A549 (cell line): Measurements from ENCODE around the gene CTNNBL1. TPM values are rescaled to one million over a fixed set of nuclear protein-coding genes. Genes with fewer than 3 reads are reported as not detected.

Experiments used
- ATAC-seq, 2 experiments: fragments of 200-7000 bp in 1 of 2; fragments of >200 bp in 1 of 2; cut with Nextera tagmentation in 1 of 2; cut with Tn5 transposase in 1 of 2; 3 replicates each; pipeline versions ENCODE4 v1.8.0 to v1.9.1; 2018 to 2020; ENCODE audit warnings: mild to moderate bottlenecking in 1 of 2, moderate library complexity in 1 of 2
- CTCF ChIA-PET: fragments of 300-600 bp; sonication (Branson Sonifier 250); formaldehyde crosslinking; extraction: SDS; loops from one replicate; lab custom pipeline; 2021; ENCODE audit warnings: antibody characterized with exemption, inconsistent platforms; lab: Yijun Ruan, JAX
- POLR2A ChIA-PET: fragments of 350-600 bp; formaldehyde crosslinking; extraction: SDS; loops from one replicate; lab custom pipeline; 2021; ENCODE audit warnings: antibody characterized with exemption, inconsistent platforms; lab: Yijun Ruan, JAX
- DNase-seq, 2 experiments: peaks; one replicate each; pipeline versions ENCODE4 v3.0.0 to v3.0.0-alpha.2; 2011 to 2016; ENCODE audit warnings: low read depth in 1 of 2, low spot score in 1 of 2
- FAIRE-seq: peaks from 2 replicates; lab custom pipeline; 2011; peaks lifted over from hg19 to GRCh38; lab: Jason Lieb, UNC
- H3K27ac ChIP-seq, 2 experiments: fragments of >200 bp; sonication (Bioruptor Twin); formaldehyde crosslinking; 3 replicates each; pipeline ENCODE4 v1.5.1; 2016 to 2017
- H3K4me1 ChIP-seq: fragments of >200 bp; sonication (Bioruptor Twin); formaldehyde crosslinking; 3 replicates; pipeline ENCODE4 v1.6.1; 2016
- H3K4me2 ChIP-seq: fragments of >200 bp; sonication (Bioruptor Twin); formaldehyde crosslinking; 3 replicates; pipeline ENCODE4 v1.6.1; 2016
- H3K4me3 ChIP-seq: fragments of >200 bp; sonication (Bioruptor Twin); formaldehyde crosslinking; 3 replicates; pipeline ENCODE4 v1.5.1; 2016
- H3K9me3 ChIP-seq: fragments of >200 bp; sonication (Bioruptor Twin); formaldehyde crosslinking; 3 replicates; pipeline ENCODE4 v1.6.1; 2016
- CBX2 ChIP-seq: fragments of 200-600 bp; sonication (generic); IDR thresholded peaks from 2 replicates; pipeline ENCODE4 v1.6.1; 2016; ENCODE audit warnings: low read depth, mild to moderate bottlenecking, borderline replicate concordance
- CBX8 ChIP-seq: fragments of 200-600 bp; sonication (generic); IDR thresholded peaks from 2 replicates; pipeline ENCODE4 v1.6.1; 2016
- CHD4 ChIP-seq: fragments of 200-600 bp; sonication (generic); IDR thresholded peaks from 2 replicates; pipeline ENCODE4 v1.6.1; 2016; ENCODE audit warnings: antibody characterized with exemption, mild to moderate bottlenecking, borderline replicate concordance
- E2F6 ChIP-seq: IDR thresholded peaks from 2 replicates; pipeline ENCODE4 v1.6.1; 2012; ENCODE audit warnings: low read depth, borderline replicate concordance
- EHF ChIP-seq: fragments of 250-450 bp; sonication (Bioruptor Pico); IDR thresholded peaks from 2 replicates; pipeline ENCODE4 v1.5.0; 2020; ENCODE audit warnings: mild to moderate bottlenecking
- EP300 ChIP-seq, 2 experiments: fragments of >200 bp; sonication (Bioruptor Twin); formaldehyde crosslinking; IDR thresholded peaks; 2 replicates in 1 of 2; 3 replicates in 1 of 2; pipeline ENCODE4 v1.6.1; 2016 to 2017
- ESRRA ChIP-seq: fragments of 150-350 bp; IDR thresholded peaks from 2 replicates; pipeline ENCODE4 v1.6.1; 2014; ENCODE audit warnings: mild to moderate bottlenecking, low read length, borderline replicate concordance
- FOSB ChIP-seq: fragments of 250-450 bp; sonication (Bioruptor Pico); IDR thresholded peaks from 2 replicates; pipeline ENCODE4 v1.5.0; 2020; ENCODE audit warnings: mild to moderate bottlenecking, moderate library complexity
- FOXS1 ChIP-seq: fragments of 250-450 bp; sonication (Bioruptor Pico); IDR thresholded peaks from 2 replicates; pipeline ENCODE4 v1.5.0; 2020; ENCODE audit warnings: mild to moderate bottlenecking, moderate library complexity
- HDAC2 ChIP-seq: fragments of 200-600 bp; sonication (generic); IDR thresholded peaks from 2 replicates; pipeline ENCODE4 v1.6.1; 2016
- HOXB13 ChIP-seq: fragments of 250-450 bp; sonication (Bioruptor Pico); IDR thresholded peaks from 2 replicates; pipeline ENCODE4 v1.5.0; 2020; ENCODE audit warnings: low read depth, mild to moderate bottlenecking, moderate library complexity
- JUN ChIP-seq, 2 experiments: fragments of >200 bp; sonication (Bioruptor Twin); formaldehyde crosslinking; IDR thresholded peaks; 2 replicates in 1 of 2; 3 replicates in 1 of 2; pipeline ENCODE4 v1.6.1; 2016 to 2017
- KDM1A ChIP-seq: fragments of 200-600 bp; sonication (generic); IDR thresholded peaks from 2 replicates; pipeline ENCODE4 v1.6.1; 2016; ENCODE audit warnings: low read depth, mild to moderate bottlenecking
- NFE2L2 ChIP-seq: fragments of 150-350 bp; conservative IDR thresholded peaks from 2 replicates; pipeline ENCODE4 v1.6.1; 2014; ENCODE audit warnings: low read length
- POLR2AphosphoS2 ChIP-seq: conservative IDR thresholded peaks from 2 replicates; pipeline ENCODE4 v1.6.1; 2012; ENCODE audit warnings: low read length, improper control_type of control experiment, inconsistent platforms
- RAD21 ChIP-seq, 2 experiments: fragments of >200 bp in 1 of 2; sonication (Bioruptor Twin) in 1 of 2; formaldehyde crosslinking in 1 of 2; IDR thresholded peaks in 1 of 2; conservative IDR thresholded peaks in 1 of 2; 2 replicates in 1 of 2; 3 replicates in 1 of 2; pipeline ENCODE4 v1.6.1; 2012 to 2018; ENCODE audit warnings: inconsistent platforms in 1 of 2
- REST ChIP-seq: fragments of 200-600 bp; sonication (generic); IDR thresholded peaks from 2 replicates; pipeline ENCODE4 v1.6.1; 2016; ENCODE audit warnings: antibody characterized with exemption, mild to moderate bottlenecking, moderate library complexity
- SMC3 ChIP-seq: fragments of >200 bp; sonication (Bioruptor Twin); formaldehyde crosslinking; IDR thresholded peaks from 3 replicates; pipeline ENCODE4 v1.6.1; 2018; ENCODE audit warnings: inconsistent platforms
- SREBF2 ChIP-seq: fragments of 450-650 bp; IDR thresholded peaks from 2 replicates; pipeline ENCODE4 v1.6.1; 2014; ENCODE audit warnings: mild to moderate bottlenecking, moderate library complexity
- TFCP2L1 ChIP-seq: fragments of 250-450 bp; sonication (Bioruptor Pico); IDR thresholded peaks from 2 replicates; pipeline ENCODE4 v1.5.0; 2021; ENCODE audit warnings: mild to moderate bottlenecking
- TP53 ChIP-seq: fragments of 250-450 bp; sonication (Bioruptor Pico); IDR thresholded peaks from 2 replicates; pipeline ENCODE4 v1.5.0; 2021; ENCODE audit warnings: mild to moderate bottlenecking, moderate library complexity
- ZFP36 ChIP-seq: fragments of 450-650 bp; IDR thresholded peaks from 2 replicates; pipeline ENCODE4 v1.6.1; 2014; ENCODE audit warnings: borderline replicate concordance; ENCODE audit not compliant: partially characterized antibody
- ZSCAN20 ChIP-seq: fragments of 250-450 bp; sonication (Bioruptor Pico); IDR thresholded peaks from 2 replicates; pipeline ENCODE4 v1.8.0; 2022; ENCODE audit warnings: mild to moderate bottlenecking, moderate library complexity
- WGBS: methylation state at CpG from one replicate; pipeline ENCODE4 v1.1.6; 2017; ENCODE audit errors: missing lambda C conversion rate; 5-methylcytosine and 5-hydroxymethylcytosine counted together
- polyA plus RNA-seq, 4 experiments: library from polyadenylated mRNA; depleted of rRNA in 3 of 4; stranded (reverse); fragments of >200 nt; fragmentation: RNase III in 1 of 4; extraction: RNeasy Plus Mini Kit Qiagen cat#74134 plus additional on column Dnase treatment in 1 of 4; gene quantifications; 2 replicates in 3 of 4; 3 replicates in 1 of 4; pipeline ENCODE4 v1.2.3, GENCODE V29; 2011 to 2017
- TF ChIP-seq, protein P1 (sequence below): fragments of 150-350 bp; IDR thresholded peaks from 2 replicates; pipeline ENCODE4 v1.6.1; 2014; ENCODE audit warnings: low read depth, mild to moderate bottlenecking, low read length
- TF ChIP-seq, protein P2 (sequence below): fragments of 250-450 bp; sonication (Bioruptor Pico); IDR thresholded peaks from 2 replicates; pipeline ENCODE4 v1.5.0; 2021; ENCODE audit warnings: mild to moderate bottlenecking, moderate library complexity, borderline replicate concordance
- TF ChIP-seq, protein P3 (sequence below): fragments of 450-650 bp; IDR thresholded peaks from 2 replicates; pipeline ENCODE4 v1.6.1; 2014; ENCODE audit warnings: antibody characterized with exemption
- TF ChIP-seq, protein P4 (sequence below): fragments of >200 bp; sonication (Bioruptor Twin); formaldehyde crosslinking; IDR thresholded peaks from 3 replicates; pipeline ENCODE4 v1.6.1; 2016

CTNNBL1 gene
- polyA plus RNA-seq, 2 of the 4 experiments (the other 2 are of a cell fraction) = 41.0 to 59.9 TPM

DNA sequence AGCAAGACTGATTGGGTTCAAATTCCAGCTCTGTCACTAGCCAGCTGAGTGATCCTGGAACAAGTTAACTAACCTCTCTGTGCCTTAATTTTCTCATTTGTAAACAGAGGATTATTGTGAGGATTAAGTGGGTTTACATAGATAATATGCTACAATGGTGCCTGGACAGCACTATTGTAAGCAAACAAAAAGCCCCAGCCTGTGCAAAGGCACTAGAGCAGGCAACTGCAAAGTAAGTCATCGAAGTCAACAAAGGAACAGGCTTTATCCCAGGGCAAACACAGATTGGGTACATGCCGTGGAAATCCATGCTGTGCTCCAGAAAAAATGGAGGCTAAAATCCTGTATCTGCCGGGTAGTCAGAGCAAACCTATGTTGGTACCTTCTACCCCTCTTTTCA lies 43.2 kb upstream of the CTNNBL1 start (continued):
- TF ChIP-seq, protein P1, sequence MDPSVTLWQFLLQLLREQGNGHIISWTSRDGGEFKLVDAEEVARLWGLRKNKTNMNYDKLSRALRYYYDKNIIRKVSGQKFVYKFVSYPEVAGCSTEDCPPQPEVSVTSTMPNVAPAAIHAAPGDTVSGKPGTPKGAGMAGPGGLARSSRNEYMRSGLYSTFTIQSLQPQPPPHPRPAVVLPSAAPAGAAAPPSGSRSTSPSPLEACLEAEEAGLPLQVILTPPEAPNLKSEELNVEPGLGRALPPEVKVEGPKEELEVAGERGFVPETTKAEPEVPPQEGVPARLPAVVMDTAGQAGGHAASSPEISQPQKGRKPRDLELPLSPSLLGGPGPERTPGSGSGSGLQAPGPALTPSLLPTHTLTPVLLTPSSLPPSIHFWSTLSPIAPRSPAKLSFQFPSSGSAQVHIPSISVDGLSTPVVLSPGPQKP = no peak
- TF ChIP-seq FOXS1 (no peak), REST (no peak), KDM1A (no peak)
- TF ChIP-seq, all 56 proteins: peak for 0

GRCh38 chr20:37651932-37652331 lies 41.9 kb upstream of the CTNNBL1 start:
- Histone ChIP-seq H3K4me3 (no peak overlapping the region), H3K4me2 (no peak overlapping the region), H3K4me1 (no peaks in the 10 kb centered on the region), H3K27ac (no peak overlapping the region), H3K9me3 (no peaks in the 10 kb centered on the region)
- DNase-seq = peak; percentile 18 to 43
- FAIRE-seq = no peak
- ChIA-PET CTCF (no interaction called here), POLR2A (no interaction called here)
- peak; percentile 62 to 93; a peak in 5 of 6 replicates for ATAC-seq
- 14% methylated on average over 5 of the region's 5 CpGs for WGBS
- TF ChIP-seq EP300 (IDR thresholded peaks at IDR 0.05) (no peak), E2F6 (no peak), CBX8 (no peak), TP53 (CRISPR knock-in tag) (no peak), HDAC2 (no peak), NFE2L2 (no peak), HOXB13 (CRISPR knock-in tag) (no peak), SMC3 (peak; percentile 48; the same call in 1 of the 3 replicates), SREBF2 (no peak), JUN (IDR thresholded peaks at IDR 0.05) (no peak), ESRRA (no peak), TFCP2L1 (CRISPR knock-in tag) (no peak), FOSB (no peak), EHF (CRISPR knock-in tag) (no peak), CBX2 (no peak), ZSCAN20 (no peak), ZFP36 (no peak), KDM1A (no peak), CHD4 (no peak), POLR2AphosphoS2 (no peak), RAD21 (conservative IDR thresholded peaks at IDR 0.05 in 1 of 2, IDR thresholded peaks at IDR 0.05 in 1 of 2) (peak; percentile 67 to 80)
- TF ChIP-seq, protein P2, sequence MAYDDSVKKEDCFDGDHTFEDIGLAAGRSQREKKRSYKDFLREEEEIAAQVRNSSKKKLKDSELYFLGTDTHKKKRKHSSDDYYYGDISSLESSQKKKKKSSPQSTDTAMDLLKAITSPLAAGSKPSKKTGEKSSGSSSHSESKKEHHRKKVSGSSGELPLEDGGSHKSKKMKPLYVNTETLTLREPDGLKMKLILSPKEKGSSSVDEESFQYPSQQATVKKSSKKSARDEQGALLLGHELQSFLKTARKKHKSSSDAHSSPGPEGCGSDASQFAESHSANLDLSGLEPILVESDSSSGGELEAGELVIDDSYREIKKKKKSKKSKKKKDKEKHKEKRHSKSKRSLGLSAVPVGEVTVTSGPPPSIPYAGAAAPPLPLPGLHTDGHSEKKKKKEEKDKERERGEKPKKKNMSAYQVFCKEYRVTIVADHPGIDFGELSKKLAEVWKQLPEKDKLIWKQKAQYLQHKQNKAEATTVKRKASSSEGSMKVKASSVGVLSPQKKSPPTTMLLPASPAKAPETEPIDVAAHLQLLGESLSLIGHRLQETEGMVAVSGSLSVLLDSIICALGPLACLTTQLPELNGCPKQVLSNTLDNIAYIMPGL (CRISPR knock-in tag) = no peak
- TF ChIP-seq, protein P1 = no peak
- TF ChIP-seq, protein P3, sequence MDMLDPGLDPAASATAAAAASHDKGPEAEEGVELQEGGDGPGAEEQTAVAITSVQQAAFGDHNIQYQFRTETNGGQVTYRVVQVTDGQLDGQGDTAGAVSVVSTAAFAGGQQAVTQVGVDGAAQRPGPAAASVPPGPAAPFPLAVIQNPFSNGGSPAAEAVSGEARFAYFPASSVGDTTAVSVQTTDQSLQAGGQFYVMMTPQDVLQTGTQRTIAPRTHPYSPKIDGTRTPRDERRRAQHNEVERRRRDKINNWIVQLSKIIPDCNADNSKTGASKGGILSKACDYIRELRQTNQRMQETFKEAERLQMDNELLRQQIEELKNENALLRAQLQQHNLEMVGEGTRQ = no peak
- TF ChIP-seq, protein P4, sequence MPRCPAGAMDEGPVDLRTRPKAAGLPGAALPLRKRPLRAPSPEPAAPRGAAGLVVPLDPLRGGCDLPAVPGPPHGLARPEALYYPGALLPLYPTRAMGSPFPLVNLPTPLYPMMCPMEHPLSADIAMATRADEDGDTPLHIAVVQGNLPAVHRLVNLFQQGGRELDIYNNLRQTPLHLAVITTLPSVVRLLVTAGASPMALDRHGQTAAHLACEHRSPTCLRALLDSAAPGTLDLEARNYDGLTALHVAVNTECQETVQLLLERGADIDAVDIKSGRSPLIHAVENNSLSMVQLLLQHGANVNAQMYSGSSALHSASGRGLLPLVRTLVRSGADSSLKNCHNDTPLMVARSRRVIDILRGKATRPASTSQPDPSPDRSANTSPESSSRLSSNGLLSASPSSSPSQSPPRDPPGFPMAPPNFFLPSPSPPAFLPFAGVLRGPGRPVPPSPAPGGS = no peak
